IMR-90 (cell line): Measurements from ENCODE around the gene ZNF518B. TPM values are rescaled to one million over a fixed set of nuclear protein-coding genes. Genes with fewer than 3 reads are reported as not detected.

Experiments used
- ATAC-seq: fragments of 200-7000 bp; cut with Tn5 transposase; 2 replicates; pipeline ENCODE4 v1.9.1; 2020; ENCODE audit warnings: low read depth, mild to moderate bottlenecking, moderate library complexity
- BruUV-seq: library from RNA; stranded (reverse); fragments of 400-500 nt; replicated peaks from 2 replicates; lab custom pipeline; 2021; lab: Mats Ljungman, UMichigan
- CTCF ChIA-PET: fragments of 300-600 bp; formaldehyde crosslinking; extraction: SDS; loops from one replicate; lab custom pipeline; 2021; ENCODE audit warnings: antibody characterized with exemption; lab: Yijun Ruan, JAX
- POLR2A ChIA-PET: fragments of 300-600 bp; sonication (Branson Sonifier 250); formaldehyde crosslinking; loops from one replicate; lab custom pipeline; 2022; ENCODE audit warnings: antibody characterized with exemption; ENCODE audit not compliant: unreplicated experiment; lab: Charles Lee
- DNase-seq: peaks from one replicate; pipeline ENCODE4 v3.0.0; 2013
- H2AFZ ChIP-seq: replicated peaks from 2 replicates; pipeline ENCODE3; 2013; ENCODE audit warnings: low read length, mild to moderate bottlenecking; ENCODE audit not compliant: poor library complexity
- H2AK5ac ChIP-seq: 2 replicates; pipeline ENCODE4 v1.6.1; 2013; ENCODE audit warnings: low read depth, low read length, inconsistent platforms
- H2AK9ac ChIP-seq: replicated peaks from 2 replicates; pipeline ENCODE3; 2013; ENCODE audit warnings: mild to moderate bottlenecking, low read depth, low read length, moderate library complexity; ENCODE audit not compliant: poor library complexity
- H2BK120ac ChIP-seq: 2 replicates; pipeline ENCODE4 v1.6.1; 2013; ENCODE audit warnings: low read depth, low read length, inconsistent platforms
- H2BK15ac ChIP-seq: 3 replicates; pipeline ENCODE4 v1.6.1; 2013; ENCODE audit warnings: low read depth, low read length, inconsistent platforms
- H2BK20ac ChIP-seq: 2 replicates; pipeline ENCODE4 v1.6.1; 2013; ENCODE audit warnings: low read depth, mild to moderate bottlenecking, inconsistent platforms, low read length, moderate library complexity
- H2BK5ac ChIP-seq: 2 replicates; pipeline ENCODE4 v1.6.1; 2013; ENCODE audit warnings: mild to moderate bottlenecking, low read depth, low read length, inconsistent platforms; ENCODE audit not compliant: poor library complexity, severe bottlenecking
- H3K14ac ChIP-seq: replicated peaks from 2 replicates; pipeline ENCODE4 v1.6.1; 2013; ENCODE audit warnings: low read depth, low read length, inconsistent platforms
- H3K18ac ChIP-seq: 2 replicates; pipeline ENCODE4 v1.6.1; 2013; ENCODE audit warnings: low read depth, low read length, control low read depth
- H3K23ac ChIP-seq: 2 replicates; pipeline ENCODE4 v1.6.1; 2013; ENCODE audit warnings: low read depth, low read length, inconsistent platforms
- H3K27ac ChIP-seq: 2 replicates; pipeline ENCODE4 v1.5.1; 2013; ENCODE audit warnings: mild to moderate bottlenecking, control low read depth, low read length; ENCODE audit not compliant: insufficient read depth
- H3K27me3 ChIP-seq: 2 replicates; pipeline ENCODE4 v1.6.1; 2013; ENCODE audit warnings: low read length; ENCODE audit not compliant: control insufficient read depth, insufficient read depth
- H3K36me3 ChIP-seq: 2 replicates; pipeline ENCODE4 v1.6.1; 2013; ENCODE audit warnings: low read length, mixed read lengths; ENCODE audit not compliant: control insufficient read depth, insufficient read depth
- H3K4ac ChIP-seq: 2 replicates; pipeline ENCODE4 v1.6.1; 2013; ENCODE audit warnings: low read depth, low read length, inconsistent platforms
- H3K4me1 ChIP-seq: 2 replicates; pipeline ENCODE4 v1.6.1; 2013; ENCODE audit warnings: low read length, mixed read lengths; ENCODE audit not compliant: control insufficient read depth, insufficient read depth
- H3K4me2 ChIP-seq: 2 replicates; pipeline ENCODE4 v1.6.1; 2013; ENCODE audit warnings: low read depth, mild to moderate bottlenecking, control low read depth, low read length, moderate library complexity
- H3K4me3 ChIP-seq: 2 replicates; pipeline ENCODE4 v1.5.1; 2013; ENCODE audit warnings: low read depth, mild to moderate bottlenecking, control low read depth, low read length, moderate library complexity; ENCODE audit not compliant: insufficient read depth
- H3K56ac ChIP-seq: 2 replicates; pipeline ENCODE4 v1.6.1; 2013; ENCODE audit warnings: low read length, inconsistent platforms; ENCODE audit not compliant: insufficient read depth; ENCODE audit errors: extremely low read depth
- H3K79me1 ChIP-seq, 2 experiments: 2 replicates each; pipeline ENCODE4 v1.6.1; 2013; ENCODE audit warnings: low read length in 2 of 2, inconsistent platforms in 1 of 2, low read depth in 1 of 2
- H3K9ac ChIP-seq: 2 replicates; pipeline ENCODE4 v1.6.1; 2013; ENCODE audit warnings: low read depth, low read length, control low read depth
- H3K9me1 ChIP-seq: 2 replicates; pipeline ENCODE4 v1.6.1; 2013; ENCODE audit warnings: low read length, inconsistent platforms; ENCODE audit not compliant: insufficient read depth
- H3K9me3 ChIP-seq: 2 replicates; pipeline ENCODE4 v1.6.1; 2013; ENCODE audit warnings: low read length; ENCODE audit not compliant: control insufficient read depth, insufficient read depth
- H4K20me1 ChIP-seq: 2 replicates; pipeline ENCODE4 v1.6.1; 2013; ENCODE audit warnings: low read length, inconsistent platforms; ENCODE audit not compliant: insufficient read depth
- H4K5ac ChIP-seq: 2 replicates; pipeline ENCODE4 v1.6.1; 2013; ENCODE audit warnings: mild to moderate bottlenecking, low read depth, low read length, control low read depth
- H4K8ac ChIP-seq, 2 experiments: 2 replicates each; pipeline ENCODE4 v1.6.1; 2013; ENCODE audit warnings: low read depth in 2 of 2, low read length in 2 of 2, control low read depth in 1 of 2, inconsistent platforms in 1 of 2
- H4K91ac ChIP-seq: 2 replicates; pipeline ENCODE4 v1.6.1; 2013; ENCODE audit warnings: low read depth, low read length, inconsistent platforms; ENCODE audit not compliant: insufficient read depth
- BHLHE40 ChIP-seq: fragments of 150-350 bp; IDR thresholded peaks from 2 replicates; pipeline ENCODE4 v1.6.1; 2016; ENCODE audit warnings: mild to moderate bottlenecking, low read depth, low read length
- CEBPB ChIP-seq: IDR thresholded peaks from 2 replicates; pipeline ENCODE4 v1.6.1; 2012; ENCODE audit warnings: low read depth, low read length, improper control_type of control experiment
- FOS ChIP-seq: fragments of 150-350 bp; IDR thresholded peaks from 2 replicates; pipeline ENCODE4 v1.6.1; 2016; ENCODE audit warnings: low read depth, low read length
- MAFK ChIP-seq: IDR thresholded peaks from 2 replicates; pipeline ENCODE4 v1.6.1; 2012; ENCODE audit warnings: low read depth, low read length, improper control_type of control experiment
- MAZ ChIP-seq: IDR thresholded peaks from 2 replicates; pipeline ENCODE4 v1.6.1; 2012; ENCODE audit warnings: low read depth, mild to moderate bottlenecking, low read length, improper control_type of control experiment, moderate library complexity, borderline replicate concordance
- RCOR1 ChIP-seq: IDR thresholded peaks from 2 replicates; pipeline ENCODE4 v1.6.1; 2012; ENCODE audit warnings: mild to moderate bottlenecking, low read length, improper control_type of control experiment; ENCODE audit not compliant: insufficient replicate concordance
- RFX5 ChIP-seq: IDR thresholded peaks from 2 replicates; pipeline ENCODE4 v1.8.0; 2012; ENCODE audit warnings: low read depth, mild to moderate bottlenecking, low read length, moderate library complexity
- WGBS, 2 experiments: methylation state at CpG; one replicate each; pipeline versions ENCODE4 v1.1.5 to v1.1.7; 2013; ENCODE audit warnings: missing lambda C conversion rate in 2 of 2; ENCODE audit not compliant: insufficient read length in 1 of 2; ENCODE audit errors: extremely low coverage in 2 of 2; 5-methylcytosine and 5-hydroxymethylcytosine counted together
- dilution Hi-C: fragments of 300-500 bp; cut with HindIII; formaldehyde crosslinking; loops from one replicate; pipeline ENCODE4 v1.14.3; 2018; ENCODE audit warnings: low sequenced_read_pairs; ENCODE audit not compliant: unreplicated experiment
- in situ Hi-C: fragments of 300-500 bp; cut with MboI; formaldehyde crosslinking; loops from 3 replicates; pipeline ENCODE4 v1.14.3; 2019; ENCODE audit warnings: low sequenced_read_pairs, inconsistent platforms, mixed read lengths
- intact Hi-C: fragments of 100-400 bp; cut with micrococcal nuclease; formaldehyde crosslinking; loops from 2 replicates; pipeline ENCODE4 v1.10.0; 2022
- polyA plus RNA-seq, 3 experiments: library from polyadenylated mRNA; depleted of rRNA; stranded (reverse); fragments of >200 nt; gene quantifications; 2 replicates each; pipeline ENCODE4 v1.2.3, GENCODE V29; 2012; ENCODE audit warnings: low replicate concordance in 1 of 3
- total RNA-seq: library from RNA; depleted of rRNA; stranded (reverse); fragments of >200 nt; gene quantifications from 2 replicates; pipeline ENCODE4 v1.2.3, GENCODE V29; 2012

Gene ZNF518B
- total and polyA plus RNA-seq, 2 of the 4 experiments (the other 2 are of a cell fraction), result 7.3 to 56.8 TPM

GRCh38 chr4:10496200-10496599, 39.0 kb upstream of the ZNF518B start:
- Histone ChIP-seq H3K4me2 (no peak overlapping the region), H4K5ac (no peak overlapping the region), H2AK5ac (no peak overlapping the region), H3K79me1 (no peaks in the 10 kb centered on the region), H4K8ac (no peak overlapping the region), H2BK5ac (no peak overlapping the region), H3K18ac (no peak overlapping the region), H2AFZ (no peak overlapping the region), H4K20me1 (no peaks in the 10 kb centered on the region), H3K4me3 (no peak overlapping the region), H3K27ac (no peak overlapping the region), H3K56ac (no peak overlapping the region), H3K4me1 (no peaks in the 10 kb centered on the region), H3K4ac (no peak overlapping the region), H2BK20ac (no peak overlapping the region), H3K9ac (no peak overlapping the region), H3K9me3 (no peaks in the 10 kb centered on the region), H3K36me3 (no peaks in the 10 kb centered on the region), H2BK120ac (no peak overlapping the region), H3K9me1 (no peaks in the 10 kb centered on the region), H4K91ac (no peak overlapping the region), H3K23ac (no peak overlapping the region), H3K14ac (no peak overlapping the region), H3K27me3 (no peaks in the 10 kb centered on the region), H2AK9ac (no peak overlapping the region), H2BK15ac (no peak overlapping the region)
- ChIA-PET POLR2A (no interaction called here), CTCF (interaction anchor here (0.7 kb wide), 1 partner anchor 469 kb away, joined by 3 read pairs; no protein-coding TSS in a partner anchor)
- WGBS, 2 experiments, result no CpG with 5 or more reads among the region's 4 CpGs
- intact Hi-C loops (no loop called here), in situ Hi-C loops (no loop called here), dilution Hi-C loops (no loop called here)
- TF ChIP-seq MAZ (no peak), MAFK (no peak), RFX5 (no peak), RCOR1 (no peak), CEBPB (no peak), FOS (no peak), BHLHE40 (no peak)
- no peak for ATAC-seq
- no TSS peak for BruUV-seq
- no peak for DNase-seq
